ENCODE results near the gene CLCN5. TPM values are rescaled to one million over a fixed set of nuclear protein-coding genes. Genes with fewer than 3 reads are reported as not detected.

Gene CLCN5
- total RNA-seq, 6 experiments from 2014 or later = 9.7 to 26.5 (median 14.0) TPM

DNA sequence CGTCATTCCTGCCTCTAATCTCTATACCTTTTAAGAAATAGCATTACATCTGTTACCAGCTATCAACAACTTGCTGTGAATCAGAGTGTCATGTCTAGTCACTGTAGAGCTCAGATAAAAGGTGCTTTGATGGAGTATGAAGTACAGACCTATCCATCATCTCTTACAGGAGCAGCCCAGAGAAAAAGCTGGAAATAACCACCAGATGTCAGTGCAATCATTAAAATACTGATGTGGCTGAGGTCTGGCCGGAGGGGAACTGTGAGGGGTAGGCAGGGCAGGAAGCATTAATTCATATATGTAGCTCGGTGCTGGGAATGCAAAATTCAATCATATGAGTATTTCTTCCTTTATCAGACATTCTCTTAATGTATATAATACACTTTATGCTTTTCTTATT is 177.8 kb downstream of the CLCN5 start:
- H3K27me3 ChIP-seq = no peaks in the 10 kb centered on the region
- DNase-seq = no peak
- H3K4me3 ChIP-seq = no peak overlapping the region
- no peaks in the 10 kb centered on the region for H3K36me3 ChIP-seq
- H3K9me3 ChIP-seq = no peaks in the 10 kb centered on the region
- H3K27ac ChIP-seq = no peak overlapping the region
- WGBS (ENCODE audit: insufficient coverage, low coverage, low lambda C conversion rate, missing lambda C conversion rate) = 23% methylated on average over 3 of the region's 3 CpGs
- ATAC-seq = peak; percentile 65 to 80 (median 73)
- intact Hi-C loops (cut with DNase I) = no loop called here
- no peak for TF ChIP-seq POLR2A (IDR thresholded peaks at IDR 0.05)
- TF ChIP-seq, protein P1, sequence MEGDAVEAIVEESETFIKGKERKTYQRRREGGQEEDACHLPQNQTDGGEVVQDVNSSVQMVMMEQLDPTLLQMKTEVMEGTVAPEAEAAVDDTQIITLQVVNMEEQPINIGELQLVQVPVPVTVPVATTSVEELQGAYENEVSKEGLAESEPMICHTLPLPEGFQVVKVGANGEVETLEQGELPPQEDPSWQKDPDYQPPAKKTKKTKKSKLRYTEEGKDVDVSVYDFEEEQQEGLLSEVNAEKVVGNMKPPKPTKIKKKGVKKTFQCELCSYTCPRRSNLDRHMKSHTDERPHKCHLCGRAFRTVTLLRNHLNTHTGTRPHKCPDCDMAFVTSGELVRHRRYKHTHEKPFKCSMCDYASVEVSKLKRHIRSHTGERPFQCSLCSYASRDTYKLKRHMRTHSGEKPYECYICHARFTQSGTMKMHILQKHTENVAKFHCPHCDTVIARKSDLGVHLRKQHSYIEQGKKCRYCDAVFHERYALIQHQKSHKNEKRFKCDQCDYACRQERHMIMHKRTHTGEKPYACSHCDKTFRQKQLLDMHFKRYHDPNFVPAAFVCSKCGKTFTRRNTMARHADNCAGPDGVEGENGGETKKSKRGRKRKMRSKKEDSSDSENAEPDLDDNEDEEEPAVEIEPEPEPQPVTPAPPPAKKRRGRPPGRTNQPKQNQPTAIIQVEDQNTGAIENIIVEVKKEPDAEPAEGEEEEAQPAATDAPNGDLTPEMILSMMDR (IDR thresholded peaks at IDR 0.05) = peak; percentile 40 to 47 (median 42)
- H3K4me1 ChIP-seq = no peaks in the 10 kb centered on the region

- no peak for ATAC-seq
- intact Hi-C loops (cut with DNase I) = no loop called here
- H3K27ac ChIP-seq = no peak overlapping the region
- no peaks in the 10 kb centered on the region for H3K4me1 ChIP-seq
- no peaks in the 10 kb centered on the region for H3K9me3 ChIP-seq
- 58% methylated on average over 1 of the region's 1 CpG for WGBS (ENCODE audit: insufficient coverage, low coverage, low lambda C conversion rate, missing lambda C conversion rate)
- TF ChIP-seq, protein P1 (IDR thresholded peaks at IDR 0.05) = no peak
- no peak for TF ChIP-seq POLR2A (IDR thresholded peaks at IDR 0.05)
- no peak for DNase-seq
- H3K36me3 ChIP-seq = no peaks in the 10 kb centered on the region
- no peak overlapping the region for H3K4me3 ChIP-seq
- no peaks in the 10 kb centered on the region for H3K27me3 ChIP-seq
These were observed 180.8 kb downstream of the CLCN5 start for GRCh38 chrX:50103176-50103575.

DNA sequence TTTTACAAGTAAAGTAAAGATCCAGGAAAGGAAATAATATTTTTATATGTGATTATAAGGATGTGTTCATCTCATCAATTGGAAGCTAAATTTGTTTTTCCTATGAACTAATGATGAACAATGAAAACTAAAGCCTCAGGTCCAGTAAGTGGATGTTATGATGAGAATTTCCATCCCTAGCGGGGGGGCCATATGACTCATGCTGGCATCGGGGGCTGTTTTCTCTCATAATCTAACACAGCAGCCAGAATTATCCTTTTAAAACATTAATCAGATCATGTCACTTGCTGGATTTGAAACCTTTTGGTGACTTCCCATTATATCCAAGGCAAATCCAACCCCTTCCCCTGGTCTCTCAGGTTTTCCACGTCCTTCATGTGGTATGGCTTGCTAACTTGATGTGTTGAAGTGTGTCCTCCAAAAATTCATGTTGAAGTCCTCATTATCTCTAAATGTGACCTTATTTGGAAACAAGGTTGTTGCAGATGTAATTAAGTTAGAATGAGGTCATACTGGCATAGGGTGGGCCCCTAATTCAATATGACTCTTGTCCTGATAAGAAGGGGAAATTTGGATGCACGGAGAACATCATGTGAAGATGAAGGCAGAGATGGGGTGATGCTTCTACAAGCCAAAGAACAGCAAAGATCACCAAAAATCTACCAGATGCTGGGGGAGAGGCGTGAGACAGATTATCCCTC is 181.6 kb downstream of the CLCN5 start:
- Histone ChIP-seq H3K27me3 (no peaks in the 10 kb centered on the region), H3K9me3 (no peaks in the 10 kb centered on the region), H3K4me3 (no peak overlapping the region), H3K27ac (no peak overlapping the region), H3K4me1 (no peaks in the 10 kb centered on the region), H3K36me3 (no peaks in the 10 kb centered on the region)
- ATAC-seq (no peak), DNase-seq (no peak)
- intact Hi-C loops (cut with DNase I) = no loop called here
- no peak for TF ChIP-seq POLR2A (IDR thresholded peaks at IDR 0.05)
- TF ChIP-seq, protein P1 (IDR thresholded peaks at IDR 0.05) = no peak
- whole genome bisulfite sequencing (ENCODE audit: insufficient coverage, low coverage, low lambda C conversion rate, missing lambda C conversion rate) = 46% methylated on average over 4 of the region's 5 CpGs

- 54% methylated on average over 4 of the region's 6 CpGs for WGBS (ENCODE audit: insufficient coverage, low coverage, low lambda C conversion rate, missing lambda C conversion rate)
- TF ChIP-seq POLR2A (IDR thresholded peaks at IDR 0.05) = no peak
- TF ChIP-seq, protein P1 (IDR thresholded peaks at IDR 0.05) = no peak
- H3K36me3 ChIP-seq = no peaks in the 10 kb centered on the region
- ATAC-seq = no peak
- no peaks in the 10 kb centered on the region for H3K27me3 ChIP-seq
- no peak overlapping the region for H3K27ac ChIP-seq
- no peaks in the 10 kb centered on the region for H3K4me1 ChIP-seq
- intact Hi-C loops (cut with DNase I) = no loop called here
- H3K4me3 ChIP-seq = no peak overlapping the region
- no peaks in the 10 kb centered on the region for H3K9me3 ChIP-seq
- DNase-seq = no peak
These were observed 183.8 kb downstream of the CLCN5 start for GRCh38 chrX:50106051-50106675.

Data from right lobe of liver (tissue), 6 donors.